ENCODE measurements around the gene TLR9.

Gene TLR9

DNA sequence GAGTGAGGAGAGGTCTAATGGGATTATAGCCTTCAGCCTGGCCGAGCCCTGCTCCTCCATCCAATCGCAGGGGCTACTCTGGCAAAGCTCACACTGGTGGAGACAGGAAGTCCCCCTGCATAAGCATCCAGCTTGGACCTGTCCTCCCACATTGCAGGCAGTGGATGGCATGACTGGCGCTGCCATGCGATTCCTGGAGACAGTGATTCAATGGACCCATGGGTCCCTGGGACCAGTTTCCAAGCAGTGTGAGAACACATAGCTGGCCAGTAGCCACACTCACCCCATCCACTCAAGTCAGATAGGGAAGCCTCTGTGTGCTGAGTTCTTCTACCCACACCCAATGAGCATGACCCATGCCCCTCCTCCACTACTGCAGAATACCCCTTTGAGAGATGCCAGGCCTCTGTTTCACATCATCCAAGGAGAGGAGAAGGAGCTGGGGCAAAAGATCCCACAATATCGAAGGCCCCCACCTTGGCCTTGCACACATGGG, 53.1 kb downstream of the TLR9 start:
- ChIA-PET CTCF (interaction anchor here (0.9 to 1.5 kb wide), 2 partner anchors 168 to 171 kb away, joined by 3 read pairs; no protein-coding TSS in a partner anchor), POLR2A (no interaction called here)
- DNase-seq (ENCODE audit: low read depth, low spot score) = no peak
- TF ChIP-seq, protein P1, sequence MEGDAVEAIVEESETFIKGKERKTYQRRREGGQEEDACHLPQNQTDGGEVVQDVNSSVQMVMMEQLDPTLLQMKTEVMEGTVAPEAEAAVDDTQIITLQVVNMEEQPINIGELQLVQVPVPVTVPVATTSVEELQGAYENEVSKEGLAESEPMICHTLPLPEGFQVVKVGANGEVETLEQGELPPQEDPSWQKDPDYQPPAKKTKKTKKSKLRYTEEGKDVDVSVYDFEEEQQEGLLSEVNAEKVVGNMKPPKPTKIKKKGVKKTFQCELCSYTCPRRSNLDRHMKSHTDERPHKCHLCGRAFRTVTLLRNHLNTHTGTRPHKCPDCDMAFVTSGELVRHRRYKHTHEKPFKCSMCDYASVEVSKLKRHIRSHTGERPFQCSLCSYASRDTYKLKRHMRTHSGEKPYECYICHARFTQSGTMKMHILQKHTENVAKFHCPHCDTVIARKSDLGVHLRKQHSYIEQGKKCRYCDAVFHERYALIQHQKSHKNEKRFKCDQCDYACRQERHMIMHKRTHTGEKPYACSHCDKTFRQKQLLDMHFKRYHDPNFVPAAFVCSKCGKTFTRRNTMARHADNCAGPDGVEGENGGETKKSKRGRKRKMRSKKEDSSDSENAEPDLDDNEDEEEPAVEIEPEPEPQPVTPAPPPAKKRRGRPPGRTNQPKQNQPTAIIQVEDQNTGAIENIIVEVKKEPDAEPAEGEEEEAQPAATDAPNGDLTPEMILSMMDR (IDR thresholded peaks at IDR 0.05; ENCODE audit: insufficient read depth, low read length, missing control alignments) = no peak
- H3K4me3 ChIP-seq (ENCODE audit: low read depth, low read length) = no peak overlapping the region

DNA sequence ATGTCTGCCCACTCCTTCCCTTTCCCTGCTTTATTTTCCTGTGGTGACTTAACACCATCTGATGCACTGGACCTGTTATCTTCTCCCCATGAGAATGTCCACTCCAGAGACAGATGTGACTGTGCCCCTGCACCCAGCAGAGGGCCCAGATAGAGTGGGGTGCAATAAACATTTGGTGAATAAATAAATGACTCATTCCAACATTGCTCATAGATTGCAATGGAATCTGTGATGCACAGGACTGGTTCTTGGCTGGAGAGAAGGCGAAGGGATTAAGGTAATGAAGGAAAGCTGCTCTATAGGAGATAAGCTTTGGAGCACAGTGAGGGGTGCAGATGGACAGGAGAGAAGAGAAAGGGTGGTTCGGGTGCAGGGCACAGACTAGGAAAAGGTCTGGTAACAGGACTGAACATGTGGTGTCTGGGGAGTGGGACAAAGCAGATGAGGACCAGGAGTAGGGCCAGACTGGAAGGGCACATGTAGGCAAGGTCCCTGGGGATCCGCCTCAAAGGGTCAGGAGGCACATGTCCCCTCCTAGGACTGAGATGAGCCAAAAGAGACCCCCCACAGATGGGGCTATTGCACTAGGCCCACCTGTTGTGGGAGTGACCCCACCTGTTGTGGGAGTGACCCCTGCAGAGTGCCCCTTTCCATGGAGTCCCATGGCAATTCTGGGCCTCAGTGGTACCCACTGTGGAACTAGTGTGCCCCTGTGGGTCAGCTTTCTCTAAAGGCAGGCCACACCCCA, 53.8 kb downstream of the TLR9 start:
- DNase-seq (ENCODE audit: low read depth, low spot score) = peak; percentile 28
- CTCF ChIA-PET = interaction anchor here (1.1 to 1.9 kb wide), 4 partner anchors 9 to 171 kb away, joined by 3 to 7 read pairs (median 5); no protein-coding TSS in a partner anchor
- POLR2A ChIA-PET = no interaction called here
- TF ChIP-seq, protein P1 (IDR thresholded peaks at IDR 0.05; ENCODE audit: insufficient read depth, low read length, missing control alignments) = no peak
- H3K4me3 ChIP-seq (ENCODE audit: low read depth, low read length) = no peak overlapping the region

Data from AG04449 (cell line).